GM10266 (cell line): ENCODE measurements around the gene TOGARAM1.

Source experiments
- DNase-seq: peaks from one replicate; pipeline ENCODE4 v3.0.0; 2012; ENCODE audit errors: extremely low spot score
- CTCF ChIP-seq: IDR thresholded peaks from 2 replicates; pipeline ENCODE4 v1.5.1; 2012; ENCODE audit warnings: mild to moderate bottlenecking, low read depth; ENCODE audit not compliant: control insufficient read depth, insufficient read depth; ENCODE audit errors: missing control alignments

Gene TOGARAM1

DNA sequence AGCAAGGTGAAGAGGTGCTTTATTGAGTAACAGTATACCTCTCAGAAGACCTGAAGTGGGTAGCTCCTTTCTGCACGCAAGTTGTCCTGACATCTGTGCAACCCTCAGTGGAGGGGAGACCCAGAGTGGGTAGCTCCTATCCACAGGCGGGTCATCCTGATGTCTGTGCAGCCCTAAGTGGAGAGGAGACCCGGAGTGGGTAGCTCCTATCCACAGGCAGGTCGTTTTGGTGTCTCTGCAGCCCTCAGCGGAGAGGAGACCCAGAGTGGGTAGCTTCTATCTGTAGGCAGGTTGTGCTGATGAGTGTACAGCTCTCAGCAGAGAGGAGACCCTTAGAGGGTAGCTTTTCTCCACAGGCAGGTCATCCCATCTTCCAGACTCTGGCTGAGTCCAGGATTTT is 76.9 kb downstream of the TOGARAM1 start:
- no peak for DNase-seq
- TF ChIP-seq CTCF = no peak

GRCh38 chr14:45039390-45039789 is 77.4 kb downstream of the TOGARAM1 start:
- DNase-seq = no peak
- no peak for TF ChIP-seq CTCF

GRCh38 chr14:45041641-45042040 is 79.7 kb downstream of the TOGARAM1 start:
- TF ChIP-seq CTCF = no peak
- no peak for DNase-seq

DNA sequence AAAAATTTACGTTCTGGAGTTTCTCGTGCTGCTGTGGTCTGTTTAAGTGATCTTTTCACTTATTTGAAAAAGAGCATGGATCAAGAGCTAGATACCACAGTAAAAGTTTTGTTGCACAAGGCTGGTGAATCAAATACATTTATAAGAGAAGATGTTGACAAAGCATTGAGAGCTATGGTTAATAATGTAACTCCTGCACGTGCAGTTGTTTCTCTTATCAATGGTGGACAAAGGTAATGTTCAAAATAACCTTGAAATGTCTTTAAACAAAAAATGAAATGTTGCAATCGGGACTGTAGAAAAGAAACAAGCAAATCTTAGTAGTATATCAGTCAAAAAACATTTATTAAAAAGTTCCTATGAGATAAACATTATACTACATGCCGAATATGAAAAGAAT is 82.6 kb downstream of the TOGARAM1 start:
- DNase-seq = no peak
- no peak for TF ChIP-seq CTCF

GRCh38 chr14:45048385-45048784 is 86.4 kb downstream of the TOGARAM1 start:
- TF ChIP-seq CTCF = no peak
- DNase-seq = no peak

GRCh38 chr14:45051180-45051579 is 89.2 kb downstream of the TOGARAM1 start:
- TF ChIP-seq CTCF = no peak
- DNase-seq = no peak

- no peak for DNase-seq
- no peak for TF ChIP-seq CTCF
Measured at GRCh38 chr14:45051896-45052295, 89.9 kb downstream of the TOGARAM1 start.
